AG10803 (cell line): ENCODE measurements around the gene ZNF654.
"Not testable (repeated sequence)": the region's sequence is repeated elsewhere in the genome, so short reads cannot be mapped to it uniquely, and the experiment has no call there.

Experiments
- DNase-seq: peaks from one replicate; pipeline ENCODE4 v3.0.0; 2010; ENCODE audit warnings: low read depth
- H3K4me3 ChIP-seq: 2 replicates; pipeline ENCODE4 v1.5.1; 2011; ENCODE audit warnings: mild to moderate bottlenecking, low read length, control low read depth
- TF ChIP-seq, protein P1 (sequence below): conservative IDR thresholded peaks from 2 replicates; pipeline ENCODE4 v1.5.1; 2011; ENCODE audit warnings: mild to moderate bottlenecking, low read length, control low read depth, inconsistent platforms

The ZNF654 gene

GRCh38 chr3:88167173-88167572, 108.1 kb downstream of the ZNF654 start:
- H3K4me3 ChIP-seq: no peak overlapping the region
- TF ChIP-seq, protein P1, sequence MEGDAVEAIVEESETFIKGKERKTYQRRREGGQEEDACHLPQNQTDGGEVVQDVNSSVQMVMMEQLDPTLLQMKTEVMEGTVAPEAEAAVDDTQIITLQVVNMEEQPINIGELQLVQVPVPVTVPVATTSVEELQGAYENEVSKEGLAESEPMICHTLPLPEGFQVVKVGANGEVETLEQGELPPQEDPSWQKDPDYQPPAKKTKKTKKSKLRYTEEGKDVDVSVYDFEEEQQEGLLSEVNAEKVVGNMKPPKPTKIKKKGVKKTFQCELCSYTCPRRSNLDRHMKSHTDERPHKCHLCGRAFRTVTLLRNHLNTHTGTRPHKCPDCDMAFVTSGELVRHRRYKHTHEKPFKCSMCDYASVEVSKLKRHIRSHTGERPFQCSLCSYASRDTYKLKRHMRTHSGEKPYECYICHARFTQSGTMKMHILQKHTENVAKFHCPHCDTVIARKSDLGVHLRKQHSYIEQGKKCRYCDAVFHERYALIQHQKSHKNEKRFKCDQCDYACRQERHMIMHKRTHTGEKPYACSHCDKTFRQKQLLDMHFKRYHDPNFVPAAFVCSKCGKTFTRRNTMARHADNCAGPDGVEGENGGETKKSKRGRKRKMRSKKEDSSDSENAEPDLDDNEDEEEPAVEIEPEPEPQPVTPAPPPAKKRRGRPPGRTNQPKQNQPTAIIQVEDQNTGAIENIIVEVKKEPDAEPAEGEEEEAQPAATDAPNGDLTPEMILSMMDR: no peak
- DNase-seq: no peak

DNA sequence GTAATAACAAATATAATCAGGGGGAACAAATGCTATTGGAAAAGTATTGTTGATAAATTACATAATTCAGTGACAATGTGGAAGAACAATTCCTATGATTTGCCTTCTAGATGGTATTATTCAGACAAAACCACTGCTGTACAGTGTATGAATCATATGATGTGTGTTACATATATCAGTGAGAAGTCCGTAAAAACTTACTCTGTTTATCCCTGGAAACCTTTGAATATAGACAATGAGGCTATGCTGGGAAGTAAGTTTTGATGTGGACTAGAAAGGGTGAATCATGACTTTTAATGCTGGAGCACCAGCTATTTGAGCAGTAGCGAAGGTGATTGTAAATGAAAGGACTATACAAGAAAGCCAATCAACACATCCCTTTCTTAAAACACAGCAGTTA, 108.6 kb downstream of the ZNF654 start:
- no peak for DNase-seq
- no peak overlapping the region for H3K4me3 ChIP-seq
- TF ChIP-seq, protein P1: no peak

DNA sequence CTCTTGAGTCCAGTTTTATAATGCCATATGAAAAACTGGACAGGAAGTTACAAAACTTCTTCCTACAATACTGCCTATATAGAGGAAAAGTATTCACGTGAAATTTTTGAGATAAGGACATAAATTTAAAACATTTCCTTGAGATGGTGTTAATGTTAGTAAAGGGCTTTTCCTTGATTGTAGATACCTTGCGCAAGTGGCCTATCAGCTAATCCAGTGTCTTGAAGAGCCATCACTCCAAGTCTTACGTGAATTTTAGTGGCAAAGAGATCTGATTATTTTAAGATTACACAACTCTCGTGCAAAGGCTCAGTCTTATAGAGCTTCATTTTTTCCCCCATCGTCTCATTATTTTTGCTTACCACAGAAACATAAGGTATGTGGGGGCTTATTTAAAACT, 109.1 kb downstream of the ZNF654 start:
- H3K4me3 ChIP-seq: no peak overlapping the region
- TF ChIP-seq, protein P1: no peak
- no peak for DNase-seq

DNA sequence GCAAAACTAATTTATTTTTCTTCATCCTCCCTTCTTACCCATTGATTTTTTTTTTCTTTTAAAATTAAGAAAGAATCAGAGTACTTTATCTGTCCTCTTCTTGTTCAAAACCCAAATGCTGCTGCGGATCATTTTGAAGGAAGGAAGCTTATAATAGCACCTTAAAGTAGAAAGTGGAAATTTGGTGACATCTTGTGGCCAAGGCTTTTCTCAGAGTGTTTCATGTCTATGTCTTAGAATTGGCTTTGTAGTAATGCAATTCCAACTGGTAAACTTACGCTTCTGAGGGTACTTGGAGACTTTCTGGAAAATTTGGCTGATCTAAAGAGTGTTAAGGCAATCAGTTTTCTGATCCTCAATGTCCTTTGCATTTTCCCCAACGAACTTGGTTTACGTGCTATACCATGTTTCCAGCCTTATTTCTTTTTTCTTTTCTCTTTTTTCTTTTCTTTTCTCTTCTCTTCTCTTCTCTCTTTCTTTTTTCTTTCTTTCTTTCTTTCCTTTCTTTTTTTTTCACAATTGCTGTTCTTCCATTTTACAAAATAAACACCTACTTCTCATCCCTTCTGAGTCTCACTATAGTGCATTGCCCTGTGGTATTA, 121.4 kb downstream of the ZNF654 start:
- TF ChIP-seq, protein P1: peak; percentile 66
- no peak overlapping the region for H3K4me3 ChIP-seq
- peak; percentile 54 for DNase-seq

- H3K4me3 ChIP-seq, DNase-seq: not testable (repeated sequence)
Observed at GRCh38 chr3:88182165-88182918, 123.3 kb downstream of the ZNF654 start.

DNA sequence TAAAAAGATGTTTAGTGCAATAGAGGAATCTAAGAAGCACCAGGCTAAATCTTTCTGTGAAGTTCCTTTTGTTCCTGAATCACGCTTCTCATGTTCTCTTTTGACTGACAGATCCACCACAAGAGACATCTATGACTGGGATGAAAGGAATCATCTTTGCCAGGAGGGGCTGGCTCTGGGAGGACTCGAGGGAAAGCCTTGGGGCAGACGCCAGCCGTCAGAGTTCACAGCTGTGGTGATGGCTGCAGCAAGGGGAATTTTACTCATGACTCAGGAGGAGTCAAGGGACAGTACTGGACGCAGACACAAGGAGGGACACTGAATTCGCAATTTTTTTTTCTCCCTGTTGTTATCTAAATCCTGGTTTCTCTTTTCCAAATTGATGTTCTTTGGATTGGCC, 129.4 kb downstream of the ZNF654 start:
- TF ChIP-seq, protein P1: no peak
- H3K4me3 ChIP-seq: no peak overlapping the region
- no peak for DNase-seq

GRCh38 chr3:88189361-88189810, 130.3 kb downstream of the ZNF654 start:
- peak; percentile 2 for DNase-seq
- H3K4me3 ChIP-seq: peak overlapping the region; percentile 9; the same call in 1 of the 2 replicates
- TF ChIP-seq, protein P1: no peak
